Measurements from ENCODE around the gene VTI1A.

VTI1A gene

GRCh38 chr10:112741830-112742402 is 294.9 kb downstream of the VTI1A start:
- no peak for TF ChIP-seq CTCF (IDR thresholded peaks at IDR 0.05)

- TF ChIP-seq CTCF (IDR thresholded peaks at IDR 0.05): no peak
These were observed 297.4 kb downstream of the VTI1A start for GRCh38 chr10:112744181-112745096.

GRCh38 chr10:112746329-112746728 is 299.3 kb downstream of the VTI1A start:
- no peak for TF ChIP-seq CTCF (IDR thresholded peaks at IDR 0.05)

GRCh38 chr10:112750427-112751167 is 303.6 kb downstream of the VTI1A start:
- TF ChIP-seq CTCF (IDR thresholded peaks at IDR 0.05): no peak

GRCh38 chr10:112751651-112752050 is 304.6 kb downstream of the VTI1A start:
- TF ChIP-seq CTCF (IDR thresholded peaks at IDR 0.05): no peak

- TF ChIP-seq CTCF (IDR thresholded peaks at IDR 0.05): no peak
These were observed 305.3 kb downstream of the VTI1A start for GRCh38 chr10:112752288-112752687.

GRCh38 chr10:112753961-112754411 is 307.0 kb downstream of the VTI1A start:
- TF ChIP-seq CTCF (IDR thresholded peaks at IDR 0.05): no peak
